Esophagus muscularis mucosa (tissue), 4 donors: ENCODE data around the gene SCN2A. TPM values are rescaled to one million over a fixed set of nuclear protein-coding genes. Genes with fewer than 3 reads are reported as not detected.
"Not testable (repeated sequence)": the region's sequence is repeated elsewhere in the genome, so short reads cannot be mapped to it uniquely, and the experiment has no call there.

Experiments
- DNase-seq: peaks from one replicate; pipeline ENCODE4 v3.0.0-alpha.2; 2017; ENCODE audit errors: extremely low spot score
- H3K27ac ChIP-seq, 4 donors: fragments of 200-600 bp; sonication (generic); replicated peaks in 1 of 4; 1 replicate in 3 of 4; 2 replicates in 1 of 4; pipeline ENCODE4 v1.5.1; 2016 to 2019; ENCODE audit warnings: mild to moderate bottlenecking in 1 of 4
- H3K27me3 ChIP-seq, 4 donors: fragments of 200-600 bp; sonication (generic); one replicate each; pipeline versions ENCODE4 v1.5.1 to v1.6.0; 2016 to 2019
- H3K36me3 ChIP-seq, 4 donors: fragments of 200-600 bp; sonication (generic); one replicate each; pipeline ENCODE4 v1.5.1; 2016 to 2019
- H3K4me1 ChIP-seq, 4 donors: fragments of 200-600 bp; sonication (generic); one replicate each; pipeline ENCODE4 v1.5.1; 2016 to 2019
- H3K4me3 ChIP-seq, 4 donors: fragments of 200-600 bp; sonication (generic); 1 replicate in 2 of 4; 2 replicates in 2 of 4; pipeline ENCODE4 v1.5.1; 2016 to 2019; ENCODE audit warnings: mild to moderate bottlenecking in 4 of 4, moderate library complexity in 1 of 4
- H3K9me3 ChIP-seq, 4 donors: fragments of 200-600 bp; sonication (generic); 1 replicate in 3 of 4; 2 replicates in 1 of 4; pipeline ENCODE4 v1.5.1; 2016 to 2019
- EP300 ChIP-seq: sonication (generic); formaldehyde crosslinking; IDR thresholded peaks from one replicate; pipeline ENCODE4 v1.6.1; 2017; ENCODE audit warnings: antibody characterized with exemption
- POLR2A ChIP-seq: fragments of 450-650 bp; IDR thresholded peaks from one replicate; pipeline ENCODE4 v1.6.1; 2017; ENCODE audit warnings: antibody characterized with exemption, moderate library complexity, mild to moderate bottlenecking, low read depth
- POLR2AphosphoS5 ChIP-seq, 2 donors: sonication (generic); formaldehyde crosslinking; IDR thresholded peaks; one replicate each; pipeline ENCODE4 v1.6.1; 2017; ENCODE audit warnings: antibody characterized with exemption in 2 of 2
- WGBS: methylation state at CpG from one replicate; pipeline ENCODE4 v1.1.5; 2018; 5-methylcytosine and 5-hydroxymethylcytosine counted together
- intact Hi-C: fragments of 100-400 bp; cut with DNase I; formaldehyde crosslinking; loops from one replicate; pipeline ENCODE4 v1.15.1; 2023
- total RNA-seq, 4 donors: library from RNA; depleted of rRNA; stranded (reverse); fragments of >200 nt; gene quantifications; one replicate each; pipeline versions ENCODE4 v1.1.0 to v1.2.1, GENCODE V29; 2016
- TF ChIP-seq, protein P1 (sequence below), 3 experiments: fragments of 200-600 bp in 2 of 3; fragments of 450-650 bp in 1 of 3; sonication (generic) in 2 of 3; IDR thresholded peaks; one replicate each; pipeline ENCODE4 v1.5.1; 2017 to 2019; ENCODE audit warnings: antibody characterized with exemption in 3 of 3, mild to moderate bottlenecking in 2 of 3, moderate library complexity in 1 of 3

Gene SCN2A
- total RNA-seq, 4 donors from 2014 or later = 0.11 to 0.42 (median 0.15) TPM

DNA sequence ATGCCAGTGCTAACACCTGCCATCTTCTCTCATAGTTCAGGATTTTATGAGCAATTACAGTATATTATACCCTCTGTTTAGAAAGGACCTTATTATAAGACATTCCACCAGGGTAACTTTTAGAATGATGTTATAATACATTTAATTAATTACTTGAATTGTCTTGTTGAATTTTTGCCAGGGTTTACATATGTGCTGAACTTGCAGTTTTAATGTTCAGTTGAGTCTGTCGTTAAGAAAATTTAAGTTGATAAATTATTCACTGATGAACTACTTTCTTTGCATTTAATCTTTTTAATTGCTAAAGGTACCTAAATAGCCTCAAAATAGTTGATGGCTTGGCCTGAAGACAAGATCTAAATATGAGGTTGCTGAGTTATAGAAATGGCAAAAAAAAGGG, 68.1 kb downstream of the SCN2A start:
- TF ChIP-seq POLR2AphosphoS5 (IDR thresholded peaks at IDR 0.05) (no peak), EP300 (no peak), POLR2A (no peak)
- TF ChIP-seq, protein P1, sequence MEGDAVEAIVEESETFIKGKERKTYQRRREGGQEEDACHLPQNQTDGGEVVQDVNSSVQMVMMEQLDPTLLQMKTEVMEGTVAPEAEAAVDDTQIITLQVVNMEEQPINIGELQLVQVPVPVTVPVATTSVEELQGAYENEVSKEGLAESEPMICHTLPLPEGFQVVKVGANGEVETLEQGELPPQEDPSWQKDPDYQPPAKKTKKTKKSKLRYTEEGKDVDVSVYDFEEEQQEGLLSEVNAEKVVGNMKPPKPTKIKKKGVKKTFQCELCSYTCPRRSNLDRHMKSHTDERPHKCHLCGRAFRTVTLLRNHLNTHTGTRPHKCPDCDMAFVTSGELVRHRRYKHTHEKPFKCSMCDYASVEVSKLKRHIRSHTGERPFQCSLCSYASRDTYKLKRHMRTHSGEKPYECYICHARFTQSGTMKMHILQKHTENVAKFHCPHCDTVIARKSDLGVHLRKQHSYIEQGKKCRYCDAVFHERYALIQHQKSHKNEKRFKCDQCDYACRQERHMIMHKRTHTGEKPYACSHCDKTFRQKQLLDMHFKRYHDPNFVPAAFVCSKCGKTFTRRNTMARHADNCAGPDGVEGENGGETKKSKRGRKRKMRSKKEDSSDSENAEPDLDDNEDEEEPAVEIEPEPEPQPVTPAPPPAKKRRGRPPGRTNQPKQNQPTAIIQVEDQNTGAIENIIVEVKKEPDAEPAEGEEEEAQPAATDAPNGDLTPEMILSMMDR (IDR thresholded peaks at IDR 0.05) = no peak
- WGBS = 94% methylated on average over 1 of the region's 1 CpG
- intact Hi-C loops = no loop called here
- Histone ChIP-seq H3K27me3 (no peaks in the 10 kb centered on the region), H3K4me1 (no peaks in the 10 kb centered on the region), H3K36me3 (no peaks in the 10 kb centered on the region), H3K4me3 (no peak overlapping the region), H3K27ac (no peak overlapping the region), H3K9me3 (no peaks in the 10 kb centered on the region)
- DNase-seq = no peak

DNA sequence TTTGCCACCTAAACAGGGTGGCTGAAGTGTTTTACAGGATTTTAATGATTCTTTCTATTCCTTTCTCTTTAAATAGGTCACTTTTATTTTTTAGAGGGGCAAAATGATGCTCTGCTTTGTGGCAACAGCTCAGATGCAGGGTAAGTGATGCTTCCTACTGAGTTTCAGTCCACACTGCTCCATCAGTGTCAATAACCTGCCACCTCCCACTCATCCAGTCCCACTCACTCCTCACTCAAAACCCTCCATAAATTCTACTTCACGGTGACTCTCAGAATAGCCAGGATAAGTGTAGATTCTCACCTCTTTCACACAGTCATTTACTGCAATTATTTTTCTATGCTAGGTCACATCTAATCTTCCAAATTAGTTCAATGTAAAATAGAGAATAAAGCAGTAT, 72.7 kb downstream of the SCN2A start:
- TF ChIP-seq, protein P1 (IDR thresholded peaks at IDR 0.05) = no peak
- no peak for TF ChIP-seq POLR2A
- TF ChIP-seq EP300 = no peak
- TF ChIP-seq POLR2AphosphoS5 (IDR thresholded peaks at IDR 0.05) = no peak
- no peak overlapping the region for H3K4me3 ChIP-seq
- no peak for DNase-seq
- no peak overlapping the region for H3K27ac ChIP-seq
- no peaks in the 10 kb centered on the region for H3K36me3 ChIP-seq
- H3K4me1 ChIP-seq = no peaks in the 10 kb centered on the region
- 67% methylated on average over 1 of the region's 1 CpG for WGBS
- H3K9me3 ChIP-seq = no peaks in the 10 kb centered on the region
- intact Hi-C loops = no loop called here
- no peaks in the 10 kb centered on the region for H3K27me3 ChIP-seq

DNA sequence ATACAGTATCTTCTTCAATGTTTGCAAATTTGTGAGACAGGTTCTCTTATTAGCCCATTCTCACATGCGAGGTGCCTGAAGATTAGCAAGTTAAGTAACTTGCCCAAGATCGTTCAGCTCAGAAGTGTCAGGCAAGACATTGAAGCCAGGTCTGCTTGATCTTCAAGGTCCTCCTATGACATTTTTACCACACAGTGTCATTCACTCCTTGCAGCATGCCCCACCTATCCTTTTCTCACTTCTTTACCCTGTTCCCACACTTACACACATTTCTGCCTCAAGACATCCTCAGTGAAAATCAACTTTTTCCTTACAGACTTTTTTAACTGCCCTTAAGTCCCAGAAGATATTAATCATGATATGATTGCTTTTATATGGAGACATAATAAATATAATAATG, 73.8 kb downstream of the SCN2A start:
- H3K27me3 ChIP-seq = no peaks in the 10 kb centered on the region
- no peaks in the 10 kb centered on the region for H3K9me3 ChIP-seq
- H3K4me3 ChIP-seq = no peak overlapping the region
- DNase-seq = no peak
- H3K36me3 ChIP-seq = no peaks in the 10 kb centered on the region
- no peak for TF ChIP-seq POLR2AphosphoS5 (IDR thresholded peaks at IDR 0.05)
- TF ChIP-seq, protein P1 (IDR thresholded peaks at IDR 0.05) = no peak
- TF ChIP-seq EP300 = no peak
- no peak for TF ChIP-seq POLR2A
- no peak overlapping the region for H3K27ac ChIP-seq
- no peaks in the 10 kb centered on the region for H3K4me1 ChIP-seq
- intact Hi-C loops = no loop called here
- 86% methylated on average over 2 of the region's 2 CpGs for WGBS

DNA sequence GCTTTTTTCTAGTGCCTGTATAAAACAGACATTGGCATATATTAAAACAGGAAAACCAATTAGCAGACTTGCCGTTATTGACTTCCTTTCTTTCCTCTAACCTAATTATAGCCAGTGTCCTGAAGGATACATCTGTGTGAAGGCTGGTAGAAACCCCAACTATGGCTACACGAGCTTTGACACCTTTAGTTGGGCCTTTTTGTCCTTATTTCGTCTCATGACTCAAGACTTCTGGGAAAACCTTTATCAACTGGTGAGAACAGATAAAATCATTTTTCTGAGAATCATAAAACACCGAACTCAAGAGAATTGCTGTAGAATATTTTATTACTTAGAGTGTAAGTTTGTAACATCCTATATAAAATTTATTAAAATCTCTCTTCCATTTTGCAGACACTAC, 74.3 kb downstream of the SCN2A start:
- Histone ChIP-seq H3K4me3 (no peak overlapping the region), H3K4me1 (no peaks in the 10 kb centered on the region), H3K27me3 (no peaks in the 10 kb centered on the region), H3K9me3 (no peaks in the 10 kb centered on the region), H3K27ac (no peak overlapping the region), H3K36me3 (no peaks in the 10 kb centered on the region)
- WGBS = 66% methylated on average over 4 of the region's 4 CpGs
- DNase-seq = no peak
- TF ChIP-seq EP300 (no peak), POLR2AphosphoS5 (IDR thresholded peaks at IDR 0.05) (no peak), POLR2A (no peak)
- TF ChIP-seq, protein P1 (IDR thresholded peaks at IDR 0.05) = no peak
- intact Hi-C loops = no loop called here

GRCh38 chr2:165328272-165328671, 89.1 kb downstream of the SCN2A start:
- no peak for DNase-seq
- intact Hi-C loops = no loop called here
- no peak overlapping the region for H3K27ac ChIP-seq
- H3K27me3 ChIP-seq = no peaks in the 10 kb centered on the region
- no peaks in the 10 kb centered on the region for H3K9me3 ChIP-seq
- WGBS = 65% methylated on average over 5 of the region's 5 CpGs
- H3K4me3 ChIP-seq = no peak overlapping the region
- H3K36me3 ChIP-seq = no peaks in the 10 kb centered on the region
- TF ChIP-seq POLR2A = no peak
- no peaks in the 10 kb centered on the region for H3K4me1 ChIP-seq

DNA sequence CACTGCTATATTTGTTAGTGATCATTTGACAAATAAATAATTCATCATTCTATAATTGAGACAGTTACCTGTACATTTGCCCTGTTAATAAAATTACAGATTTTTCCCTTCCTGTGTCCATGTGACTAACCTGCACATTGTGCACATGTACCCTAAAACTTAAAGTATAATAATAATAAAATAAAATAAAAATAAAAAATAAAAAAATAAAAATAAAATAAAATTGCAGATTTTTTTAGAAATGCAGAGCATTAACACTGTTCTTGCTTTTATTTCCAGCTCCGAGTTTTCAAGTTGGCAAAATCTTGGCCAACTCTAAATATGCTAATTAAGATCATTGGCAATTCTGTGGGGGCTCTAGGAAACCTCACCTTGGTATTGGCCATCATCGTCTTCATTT, 105.1 kb downstream of the SCN2A start:
- DNase-seq, intact Hi-C loops, H3K4me1 ChIP-seq, H3K27me3 ChIP-seq, H3K9me3 ChIP-seq, H3K27ac ChIP-seq, H3K36me3 ChIP-seq, H3K4me3 ChIP-seq: not testable (repeated sequence)
- WGBS = 85% methylated on average over 2 of the region's 2 CpGs
